A549 (cell line): Measurements from ENCODE around the gene IFITM5. TPM values are rescaled to one million over a fixed set of nuclear protein-coding genes. Genes with fewer than 3 reads are reported as not detected.
A peak's percentile ranks its signal among the peaks of the same experiment; 100 is the strongest.
"Not testable (repeated sequence)": the region's sequence is repeated elsewhere in the genome, so short reads cannot be mapped to it uniquely, and the experiment has no call there.

Experiments
- ATAC-seq, 2 experiments: fragments of 200-7000 bp in 1 of 2; fragments of >200 bp in 1 of 2; cut with Nextera tagmentation in 1 of 2; cut with Tn5 transposase in 1 of 2; 3 replicates each; pipeline versions ENCODE4 v1.8.0 to v1.9.1; 2018 to 2020; ENCODE audit warnings: mild to moderate bottlenecking in 1 of 2, moderate library complexity in 1 of 2
- CTCF ChIA-PET: fragments of 300-600 bp; sonication (Branson Sonifier 250); formaldehyde crosslinking; extraction: SDS; loops from one replicate; lab custom pipeline; 2021; ENCODE audit warnings: antibody characterized with exemption, inconsistent platforms; lab: Yijun Ruan, JAX
- POLR2A ChIA-PET: fragments of 350-600 bp; formaldehyde crosslinking; extraction: SDS; loops from one replicate; lab custom pipeline; 2021; ENCODE audit warnings: antibody characterized with exemption, inconsistent platforms; lab: Yijun Ruan, JAX
- DNase-seq, 2 experiments: peaks; one replicate each; pipeline versions ENCODE4 v3.0.0 to v3.0.0-alpha.2; 2011 to 2016; ENCODE audit warnings: low read depth in 1 of 2, low spot score in 1 of 2
- FAIRE-seq: peaks from 2 replicates; lab custom pipeline; 2011; peaks lifted over from hg19 to GRCh38; lab: Jason Lieb, UNC
- H3K27ac ChIP-seq, 2 experiments: fragments of >200 bp; sonication (Bioruptor Twin); formaldehyde crosslinking; 3 replicates each; pipeline ENCODE4 v1.5.1; 2016 to 2017
- H3K4me1 ChIP-seq: fragments of >200 bp; sonication (Bioruptor Twin); formaldehyde crosslinking; 3 replicates; pipeline ENCODE4 v1.6.1; 2016
- H3K4me2 ChIP-seq: fragments of >200 bp; sonication (Bioruptor Twin); formaldehyde crosslinking; 3 replicates; pipeline ENCODE4 v1.6.1; 2016
- H3K4me3 ChIP-seq: fragments of >200 bp; sonication (Bioruptor Twin); formaldehyde crosslinking; 3 replicates; pipeline ENCODE4 v1.5.1; 2016
- H3K9me3 ChIP-seq: fragments of >200 bp; sonication (Bioruptor Twin); formaldehyde crosslinking; 3 replicates; pipeline ENCODE4 v1.6.1; 2016
- BCL3 ChIP-seq: fragments of >200 bp; sonication (Bioruptor Twin); formaldehyde crosslinking; IDR thresholded peaks from 3 replicates; pipeline ENCODE4 v1.6.1; 2016
- CTCF ChIP-seq: fragments of >200 bp; sonication (Bioruptor Twin); formaldehyde crosslinking; IDR thresholded peaks from 3 replicates; pipeline ENCODE4 v1.5.1; 2016
- EHMT2 ChIP-seq: fragments of 200-600 bp; sonication (generic); IDR thresholded peaks from 2 replicates; pipeline ENCODE4 v1.6.1; 2016; ENCODE audit warnings: antibody characterized with exemption, low read depth, mild to moderate bottlenecking, moderate library complexity
- ELK1 ChIP-seq: fragments of 150-350 bp; IDR thresholded peaks from 2 replicates; pipeline ENCODE4 v1.6.1; 2014; ENCODE audit warnings: low read depth, mild to moderate bottlenecking, low read length
- GATA3 ChIP-seq: IDR thresholded peaks from 2 replicates; pipeline ENCODE4 v1.6.1; 2012; ENCODE audit warnings: borderline replicate concordance
- HES2 ChIP-seq: fragments of >200 bp; sonication (Bioruptor Twin); formaldehyde crosslinking; IDR thresholded peaks from 2 replicates; pipeline ENCODE4 v1.6.1; 2016
- HEYL ChIP-seq: fragments of 250-450 bp; sonication (Bioruptor Pico); IDR thresholded peaks from 2 replicates; pipeline ENCODE4 v1.8.0; 2021; ENCODE audit warnings: mild to moderate bottlenecking, moderate library complexity
- HOXA7 ChIP-seq: fragments of 250-450 bp; sonication (Bioruptor Pico); IDR thresholded peaks from 2 replicates; pipeline ENCODE4 v1.5.0; 2020; ENCODE audit warnings: mild to moderate bottlenecking, moderate library complexity
- HOXB13 ChIP-seq: fragments of 250-450 bp; sonication (Bioruptor Pico); IDR thresholded peaks from 2 replicates; pipeline ENCODE4 v1.5.0; 2020; ENCODE audit warnings: low read depth, mild to moderate bottlenecking, moderate library complexity
- HOXB5 ChIP-seq: fragments of 250-450 bp; sonication (Bioruptor Pico); IDR thresholded peaks from 2 replicates; pipeline ENCODE4 v1.5.0; 2020; ENCODE audit warnings: mild to moderate bottlenecking, moderate library complexity
- JUN ChIP-seq, 2 experiments: fragments of >200 bp; sonication (Bioruptor Twin); formaldehyde crosslinking; IDR thresholded peaks; 2 replicates in 1 of 2; 3 replicates in 1 of 2; pipeline ENCODE4 v1.6.1; 2016 to 2017
- MAFK ChIP-seq: fragments of 450-650 bp; IDR thresholded peaks from 2 replicates; pipeline ENCODE4 v1.6.1; 2014; ENCODE audit not compliant: partially characterized antibody
- NFE2L2 ChIP-seq: fragments of 150-350 bp; conservative IDR thresholded peaks from 2 replicates; pipeline ENCODE4 v1.6.1; 2014; ENCODE audit warnings: low read length
- NPAS2 ChIP-seq: fragments of 250-450 bp; sonication (Bioruptor Pico); IDR thresholded peaks from 2 replicates; pipeline ENCODE4 v1.8.0; 2022; ENCODE audit warnings: mild to moderate bottlenecking, moderate library complexity, borderline replicate concordance
- PBX3 ChIP-seq: IDR thresholded peaks from 2 replicates; pipeline ENCODE4 v1.6.1; 2012
- PHF8 ChIP-seq: fragments of 200-600 bp; sonication (generic); IDR thresholded peaks from 2 replicates; pipeline ENCODE4 v1.6.1; 2016; ENCODE audit warnings: low read depth, mild to moderate bottlenecking, antibody characterized with exemption, moderate library complexity, borderline replicate concordance
- POLR2A ChIP-seq: IDR thresholded peaks from 2 replicates; pipeline ENCODE4 v1.6.1; 2012; ENCODE audit warnings: mild to moderate bottlenecking, low read length
- RCOR1 ChIP-seq: fragments of 150-350 bp; IDR thresholded peaks from 2 replicates; pipeline ENCODE4 v1.6.1; 2014; ENCODE audit warnings: antibody characterized with exemption, low read length, low read depth
- RFX5 ChIP-seq: fragments of 450-650 bp; IDR thresholded peaks from 2 replicates; pipeline ENCODE4 v1.7.1; 2014; ENCODE audit warnings: antibody characterized with exemption, mild to moderate bottlenecking, moderate library complexity
- RNF2 ChIP-seq: fragments of 200-600 bp; sonication (generic); IDR thresholded peaks from 2 replicates; pipeline ENCODE4 v1.6.1; 2016; ENCODE audit warnings: low read depth, mild to moderate bottlenecking, antibody characterized with exemption, moderate library complexity, borderline replicate concordance
- SREBF2 ChIP-seq: fragments of 450-650 bp; IDR thresholded peaks from 2 replicates; pipeline ENCODE4 v1.6.1; 2014; ENCODE audit warnings: mild to moderate bottlenecking, moderate library complexity
- TFCP2L1 ChIP-seq: fragments of 250-450 bp; sonication (Bioruptor Pico); IDR thresholded peaks from 2 replicates; pipeline ENCODE4 v1.5.0; 2021; ENCODE audit warnings: mild to moderate bottlenecking
- USF2 ChIP-seq: fragments of 450-650 bp; IDR thresholded peaks from 2 replicates; pipeline ENCODE4 v1.6.1; 2014; ENCODE audit warnings: antibody characterized with exemption
- ZC3H11A ChIP-seq: fragments of 450-650 bp; IDR thresholded peaks from 2 replicates; pipeline ENCODE4 v1.6.1; 2014; ENCODE audit warnings: antibody characterized with exemption, mild to moderate bottlenecking
- ZNF302 ChIP-seq: fragments of 250-450 bp; sonication (Bioruptor Pico); IDR thresholded peaks from 2 replicates; pipeline ENCODE4 v1.9.0; 2021; ENCODE audit warnings: inconsistent platforms, mild to moderate bottlenecking, moderate library complexity
- ZSCAN20 ChIP-seq: fragments of 250-450 bp; sonication (Bioruptor Pico); IDR thresholded peaks from 2 replicates; pipeline ENCODE4 v1.8.0; 2022; ENCODE audit warnings: mild to moderate bottlenecking, moderate library complexity
- WGBS: methylation state at CpG from one replicate; pipeline ENCODE4 v1.1.6; 2017; ENCODE audit errors: missing lambda C conversion rate; 5-methylcytosine and 5-hydroxymethylcytosine counted together
- polyA plus RNA-seq, 4 experiments: library from polyadenylated mRNA; depleted of rRNA in 3 of 4; stranded (reverse); fragments of >200 nt; fragmentation: RNase III in 1 of 4; extraction: RNeasy Plus Mini Kit Qiagen cat#74134 plus additional on column Dnase treatment in 1 of 4; gene quantifications; 2 replicates in 3 of 4; 3 replicates in 1 of 4; pipeline ENCODE4 v1.2.3, GENCODE V29; 2011 to 2017

The IFITM5 gene
- polyA plus RNA-seq, 2 of the 4 experiments (the other 2 are of a cell fraction), result not detected

GRCh38 chr11:326592-326841 is 27.2 kb upstream of the IFITM5 start:
- Histone ChIP-seq H3K27ac (peak overlapping the region in 1 of 2 experiments; percentile 57; a peak in 2 of 6 replicates), H3K4me2 (no peak overlapping the region), H3K4me1 (peaks cover 9% of the 10 kb centered on the region; the same call in 1 of the 3 replicates), H3K9me3 (no peaks in the 10 kb centered on the region), H3K4me3 (no peak overlapping the region)
- POLR2A ChIA-PET, result no interaction called here
- 61% methylated on average over 4 of the region's 6 CpGs for WGBS
- FAIRE-seq (no peak), DNase-seq (no peak), ATAC-seq (peak; percentile 40 to 44; a peak in 4 of 6 replicates)
- TF ChIP-seq ZSCAN20 (CRISPR knock-in tag), result no peak
- no peak for TF ChIP-seq POLR2A
- no peak for TF ChIP-seq HOXB13 (CRISPR knock-in tag)
- TF ChIP-seq SREBF2, result no peak
- TF ChIP-seq HES2, result no peak
- no peak for TF ChIP-seq CTCF
- TF ChIP-seq PHF8, result no peak
- no peak for TF ChIP-seq RFX5
- TF ChIP-seq EHMT2, result no peak
- TF ChIP-seq HOXB5 (CRISPR knock-in tag), result no peak
- no peak for TF ChIP-seq RNF2
- TF ChIP-seq JUN (IDR thresholded peaks at IDR 0.05), result no peak
- no peak for TF ChIP-seq NFE2L2
- no peak for TF ChIP-seq USF2
- no peak for TF ChIP-seq NPAS2 (CRISPR knock-in tag)
- TF ChIP-seq PBX3, result no peak
- no peak for TF ChIP-seq BCL3
- no peak for TF ChIP-seq ZNF302 (CRISPR knock-in tag)
- CTCF ChIA-PET, result interaction anchor here (1.0 to 1.6 kb wide), 3 partner anchors 10 to 20 kb away, joined by 4 to 5 read pairs (median 4); no protein-coding TSS in a partner anchor

GRCh38 chr11:325796-326591 is 26.7 kb upstream of the IFITM5 start:
- ChIA-PET POLR2A (no interaction called here), CTCF (interaction anchor here (1.0 to 1.6 kb wide), 3 partner anchors 9 to 20 kb away, joined by 4 to 5 read pairs (median 4); no protein-coding TSS in a partner anchor)
- 74% methylated on average over 30 of the region's 30 CpGs for WGBS
- FAIRE-seq (no peak), ATAC-seq (peak; percentile 36 to 45; a peak in 3 of 6 replicates), DNase-seq (no peak)
- H3K4me1 ChIP-seq, result peaks cover 9% of the 10 kb centered on the region; the same call in 2 of the 3 replicates
- peak overlapping the region in 1 of 2 experiments; percentile 57; a peak in 2 of 6 replicates for H3K27ac ChIP-seq
- H3K4me2 ChIP-seq, result no peak overlapping the region
- no peak overlapping the region for H3K4me3 ChIP-seq
- no peaks in the 10 kb centered on the region for H3K9me3 ChIP-seq
- TF ChIP-seq HEYL, result no peak
- no peak for TF ChIP-seq RCOR1
- TF ChIP-seq GATA3, result no peak
- TF ChIP-seq HOXA7 (CRISPR knock-in tag), result no peak
- TF ChIP-seq MAFK, result no peak
- no peak for TF ChIP-seq ELK1
- TF ChIP-seq ZNF302 (CRISPR knock-in tag), result no peak
- no peak for TF ChIP-seq ZC3H11A
- no peak for TF ChIP-seq RNF2
- no peak for TF ChIP-seq TFCP2L1 (CRISPR knock-in tag)
- TF ChIP-seq, all 56 proteins: peak for 0

- FAIRE-seq, ATAC-seq, DNase-seq, H3K27ac ChIP-seq, POLR2A ChIA-PET, H3K9me3 ChIP-seq, H3K4me2 ChIP-seq, H3K4me3 ChIP-seq: not testable (repeated sequence)
- 78% methylated on average over 27 of the region's 34 CpGs for WGBS
- H3K4me1 ChIP-seq, result peaks cover 14% of the 10 kb centered on the region; the same call in 2 of the 3 replicates
- CTCF ChIA-PET, result interaction anchor here (0.8 to 1.4 kb wide), 6 partner anchors 9 to 74 kb away, joined by 3 to 5 read pairs (median 4); no protein-coding TSS in a partner anchor
These were observed 25.5 kb upstream of the IFITM5 start for GRCh38 chr11:324593-325517.
